GM18498 (cell line): ENCODE measurements around the gene CCDC117.

Source experiments
- ATAC-seq: cut with Tn5 transposase; IDR thresholded peaks from one replicate; pipeline ENCODE4 v1.9.1; 2021; ENCODE audit warnings: mild to moderate bottlenecking, moderate library complexity; ENCODE audit not compliant: unreplicated experiment

The CCDC117 gene

DNA sequence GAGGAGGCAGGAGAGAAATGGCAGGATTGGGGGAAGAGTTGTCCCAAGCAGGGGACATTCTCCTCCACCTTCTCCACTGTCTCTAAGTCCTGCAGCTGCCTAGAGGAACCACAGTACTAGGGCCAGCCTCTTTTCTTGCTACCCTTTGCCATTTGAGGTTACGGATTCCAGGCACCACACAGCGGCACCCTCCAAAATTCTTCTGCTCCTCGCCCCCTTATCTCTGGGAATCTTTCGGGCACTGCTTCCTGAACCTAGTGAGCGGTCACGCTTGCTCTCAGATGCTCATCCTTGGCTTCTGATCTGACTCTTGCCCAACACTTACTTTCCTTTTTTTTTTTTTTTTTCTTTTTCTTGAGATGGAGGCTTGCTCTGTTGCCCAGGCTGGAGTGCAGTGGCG, 54.4 kb downstream of the CCDC117 start:
- ATAC-seq: no peak

DNA sequence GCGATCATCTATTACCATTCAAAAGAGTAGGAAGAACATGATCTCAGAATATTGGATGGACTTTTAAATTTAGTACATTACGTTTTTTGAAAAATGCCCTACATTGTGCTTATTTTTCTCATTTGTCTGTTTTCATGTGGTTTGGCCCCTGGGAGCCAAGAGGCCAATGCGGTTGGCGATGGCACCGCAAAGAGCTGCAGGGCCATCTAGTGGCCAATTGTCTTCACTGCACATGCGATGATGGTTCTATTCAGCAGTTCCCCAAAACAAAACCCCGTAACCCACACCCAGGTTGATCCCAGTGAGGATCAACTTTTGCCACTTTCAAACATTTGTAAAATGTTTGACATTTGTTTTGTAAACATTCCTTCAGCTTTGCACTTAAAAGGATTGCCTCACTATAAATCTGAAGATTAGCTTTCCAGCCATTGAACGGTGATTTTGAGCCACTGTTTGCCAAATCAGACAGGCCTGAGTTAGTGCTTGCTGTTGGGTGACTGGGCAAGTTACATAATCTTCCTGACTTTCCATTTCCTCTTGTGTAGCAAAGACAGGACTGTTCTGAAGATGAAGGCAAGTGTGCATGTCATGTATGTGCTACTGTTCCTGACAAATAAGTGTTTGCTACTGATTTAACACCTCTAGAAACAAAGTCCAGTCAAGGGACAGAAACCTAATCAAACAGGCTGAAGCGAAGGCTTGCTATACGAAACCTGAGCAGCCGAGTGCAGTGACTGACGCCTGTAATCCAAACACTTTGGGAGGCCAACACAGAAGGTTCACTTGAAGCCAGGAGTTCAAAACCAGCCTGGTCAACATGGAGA, 57.1 kb downstream of the CCDC117 start:
- peak; percentile 50 for ATAC-seq

DNA sequence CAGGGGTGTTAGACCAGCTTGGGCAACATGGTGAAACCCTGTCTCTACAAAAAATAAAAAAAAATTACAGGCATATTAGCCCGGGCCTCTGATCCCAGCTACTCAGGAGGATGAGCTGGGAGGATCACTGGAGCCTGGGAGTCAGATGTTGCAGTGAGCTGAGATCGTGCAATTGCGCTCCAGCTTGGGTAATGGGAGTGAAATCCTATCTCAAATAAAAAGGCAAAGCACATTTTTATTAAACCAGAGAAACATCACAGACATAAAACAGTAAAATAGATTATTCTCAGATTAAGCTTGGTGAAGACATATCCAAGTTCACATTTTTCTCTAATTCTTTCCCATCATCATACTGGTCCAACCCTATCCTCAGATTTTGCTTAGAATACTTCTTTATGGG, 57.9 kb downstream of the CCDC117 start:
- no peak for ATAC-seq

DNA sequence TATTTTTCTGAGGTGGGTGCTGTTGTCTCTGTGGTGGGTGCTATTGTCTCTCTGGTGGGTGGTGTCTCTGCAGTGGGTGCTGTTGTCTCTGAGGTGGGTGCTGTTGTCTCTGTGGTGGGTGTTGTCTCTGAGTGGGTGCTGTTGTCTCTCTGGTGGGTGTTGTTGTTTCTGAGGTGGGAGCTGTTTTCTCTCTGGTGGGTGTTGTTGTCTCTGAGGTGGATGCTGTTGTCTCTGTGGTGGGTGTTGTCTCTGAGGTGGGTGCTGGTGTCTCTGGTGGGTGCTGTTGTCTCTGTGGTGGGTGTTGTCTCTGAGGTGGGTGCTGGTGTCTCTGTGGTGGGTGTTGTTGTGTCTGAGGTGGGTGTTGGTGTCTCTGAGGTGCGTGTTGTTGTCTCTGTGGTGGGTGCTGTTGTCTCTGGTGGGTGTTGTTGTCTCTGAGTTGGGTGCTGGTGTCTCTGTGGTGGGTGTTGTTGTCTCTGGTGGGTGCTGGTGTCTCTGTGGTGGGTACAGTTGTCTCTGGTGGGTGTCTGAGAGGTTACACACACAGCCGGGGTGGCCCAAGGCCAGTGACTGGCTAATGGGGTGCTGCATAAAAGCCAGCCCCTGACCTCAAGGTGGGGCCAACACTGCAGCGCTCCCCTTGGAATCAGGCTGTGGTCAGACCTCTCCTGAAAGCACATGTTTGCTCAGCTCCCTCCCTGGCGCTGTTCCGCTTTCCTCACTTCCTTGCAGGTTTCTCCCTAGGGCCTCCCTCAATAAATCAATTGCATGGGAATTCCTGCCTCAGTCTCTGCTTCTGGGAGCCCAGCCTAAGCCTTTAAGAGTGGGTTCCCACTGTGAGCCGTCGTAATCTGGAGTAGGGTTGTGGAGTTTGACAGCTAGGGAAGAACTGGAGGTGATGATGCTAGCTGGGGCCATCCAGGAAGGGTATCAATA, 58.9 kb downstream of the CCDC117 start:
- no peak for ATAC-seq

DNA sequence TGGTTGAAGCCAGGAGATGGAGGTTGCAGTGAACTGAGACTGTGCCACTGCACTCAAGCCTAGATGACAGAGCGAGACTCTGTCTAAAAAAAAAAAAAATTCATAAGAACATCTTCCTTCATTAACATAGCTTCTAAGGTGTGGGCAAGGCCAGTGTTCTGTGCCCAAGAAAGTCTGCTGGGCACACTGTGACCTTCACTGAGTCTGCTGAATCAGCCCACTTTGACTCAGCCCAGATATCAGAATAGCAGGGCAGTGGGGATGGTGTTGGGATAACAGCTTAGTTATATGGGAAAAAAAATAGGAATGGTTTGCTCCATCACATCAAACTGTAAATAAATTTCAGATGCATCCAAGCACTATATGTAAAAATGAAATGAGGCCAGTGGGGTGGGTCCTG, 60.2 kb downstream of the CCDC117 start:
- no peak for ATAC-seq

DNA sequence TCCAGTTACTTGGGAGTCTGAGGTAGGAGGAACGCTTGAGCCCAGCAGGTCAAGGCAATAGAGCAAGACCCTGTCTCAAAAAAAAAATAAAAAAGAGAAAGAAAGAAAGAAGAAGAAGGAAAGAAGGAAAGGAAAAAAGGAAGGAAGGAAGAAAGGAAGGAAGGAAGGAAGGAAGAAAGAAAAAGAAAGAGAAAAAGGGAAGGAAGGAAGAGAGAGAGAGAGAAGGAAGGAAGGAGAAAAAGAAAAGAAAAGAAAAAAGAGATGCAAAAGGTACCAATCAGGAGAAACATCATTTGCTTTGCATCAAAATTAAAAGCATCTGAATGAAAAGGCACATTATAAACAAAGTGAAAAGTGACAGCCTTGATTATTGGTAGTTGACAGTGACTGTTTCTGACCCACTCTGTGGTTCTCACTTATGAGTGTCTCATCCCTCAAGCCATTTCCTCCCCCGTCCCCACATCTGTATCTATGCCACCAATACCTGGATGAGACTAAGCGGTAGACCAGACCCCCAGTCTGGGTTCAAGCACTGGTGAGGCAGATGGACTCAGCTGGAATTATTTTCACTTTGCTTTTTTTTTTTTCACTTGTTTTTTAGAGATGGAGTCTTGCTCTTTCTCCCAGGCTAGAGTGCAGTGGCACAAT, 60.9 kb downstream of the CCDC117 start:
- ATAC-seq: no peak

DNA sequence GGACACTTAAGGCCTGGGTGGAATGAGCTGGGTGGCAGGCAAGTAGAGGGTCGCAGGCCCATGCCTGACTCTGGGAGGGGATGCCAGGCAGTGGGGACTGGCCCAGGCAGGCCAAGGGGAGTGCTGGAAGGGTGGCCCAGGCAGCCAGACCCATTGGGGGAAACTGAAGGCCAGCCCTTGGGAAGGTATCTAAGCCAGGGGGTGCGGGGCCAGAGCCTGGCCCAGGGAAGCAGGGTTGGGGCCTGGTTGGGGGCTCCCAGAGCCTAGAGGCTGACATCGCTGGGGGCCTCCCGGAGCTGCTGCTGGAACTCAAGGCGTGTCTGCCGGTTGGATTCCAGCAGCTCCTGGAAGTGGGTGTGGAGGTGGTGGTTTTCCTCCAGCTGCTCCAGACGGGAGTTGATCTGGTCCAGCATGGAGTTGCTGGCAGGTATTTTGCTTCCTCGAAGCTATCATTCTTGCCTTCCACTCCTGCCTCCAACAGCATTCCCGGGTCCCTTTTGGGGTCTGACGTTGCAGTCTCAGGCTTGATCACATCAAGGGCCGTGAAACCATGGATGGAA, 63.2 kb downstream of the CCDC117 start:
- no peak for ATAC-seq

DNA sequence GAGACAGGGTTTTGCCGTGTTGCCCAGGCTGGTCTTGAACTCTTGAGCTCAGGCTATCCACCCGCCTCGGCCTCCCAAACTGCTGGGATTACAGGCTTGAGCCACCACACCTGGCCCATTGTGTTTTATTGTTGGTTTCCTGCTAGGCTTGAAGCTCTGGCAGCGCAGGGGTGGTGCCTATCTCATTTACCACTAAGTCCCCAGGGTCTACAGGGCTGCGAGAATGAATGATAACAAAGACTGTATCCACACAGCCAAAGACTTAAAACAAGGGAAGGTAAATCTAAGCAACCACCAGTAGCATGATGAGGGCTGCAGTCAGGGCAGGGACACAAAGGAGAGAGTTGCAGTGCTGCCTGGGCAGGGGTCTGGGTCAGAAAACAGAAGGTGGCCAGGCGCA, 65.1 kb downstream of the CCDC117 start:
- ATAC-seq: no peak
